GM18499 (cell line): ENCODE data around the gene EGFL7.

Source experiments
- ATAC-seq: cut with Tn5 transposase; IDR thresholded peaks from one replicate; pipeline ENCODE4 v1.9.1; 2021; ENCODE audit warnings: moderate number of reproducible peaks; ENCODE audit not compliant: insufficient read depth, unreplicated experiment

EGFL7 gene

GRCh38 chr9:136671646-136672430 lies 9.1 kb downstream of the EGFL7 start:
- ATAC-seq = no peak

DNA sequence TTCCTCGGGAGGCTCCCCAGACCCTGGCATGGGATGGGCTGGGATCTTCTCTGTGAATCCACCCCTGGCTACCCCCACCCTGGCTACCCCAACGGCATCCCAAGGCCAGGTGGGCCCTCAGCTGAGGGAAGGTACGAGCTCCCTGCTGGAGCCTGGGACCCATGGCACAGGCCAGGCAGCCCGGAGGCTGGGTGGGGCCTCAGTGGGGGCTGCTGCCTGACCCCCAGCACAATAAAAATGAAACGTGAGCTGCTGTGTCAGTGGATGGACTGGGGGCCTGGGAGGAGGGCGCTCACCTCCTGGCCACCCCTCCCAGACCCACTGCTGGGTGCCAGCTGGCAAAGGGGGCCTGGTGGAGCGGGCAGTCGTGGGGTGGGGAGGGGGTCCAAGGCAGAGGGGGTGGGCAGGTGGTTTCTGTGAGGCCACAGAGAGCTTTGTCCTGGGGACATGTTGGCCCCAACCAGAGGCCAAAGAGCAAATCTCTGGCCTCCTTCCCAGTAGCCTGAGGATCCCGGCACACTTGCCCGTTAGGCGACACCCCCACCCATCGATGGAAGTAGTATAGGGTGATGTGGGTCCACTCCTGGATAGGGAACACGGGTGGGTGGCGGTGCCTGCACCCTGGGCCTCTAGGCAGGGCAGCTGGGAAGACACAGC lies 9.8 kb downstream of the EGFL7 start:
- ATAC-seq = no peak

DNA sequence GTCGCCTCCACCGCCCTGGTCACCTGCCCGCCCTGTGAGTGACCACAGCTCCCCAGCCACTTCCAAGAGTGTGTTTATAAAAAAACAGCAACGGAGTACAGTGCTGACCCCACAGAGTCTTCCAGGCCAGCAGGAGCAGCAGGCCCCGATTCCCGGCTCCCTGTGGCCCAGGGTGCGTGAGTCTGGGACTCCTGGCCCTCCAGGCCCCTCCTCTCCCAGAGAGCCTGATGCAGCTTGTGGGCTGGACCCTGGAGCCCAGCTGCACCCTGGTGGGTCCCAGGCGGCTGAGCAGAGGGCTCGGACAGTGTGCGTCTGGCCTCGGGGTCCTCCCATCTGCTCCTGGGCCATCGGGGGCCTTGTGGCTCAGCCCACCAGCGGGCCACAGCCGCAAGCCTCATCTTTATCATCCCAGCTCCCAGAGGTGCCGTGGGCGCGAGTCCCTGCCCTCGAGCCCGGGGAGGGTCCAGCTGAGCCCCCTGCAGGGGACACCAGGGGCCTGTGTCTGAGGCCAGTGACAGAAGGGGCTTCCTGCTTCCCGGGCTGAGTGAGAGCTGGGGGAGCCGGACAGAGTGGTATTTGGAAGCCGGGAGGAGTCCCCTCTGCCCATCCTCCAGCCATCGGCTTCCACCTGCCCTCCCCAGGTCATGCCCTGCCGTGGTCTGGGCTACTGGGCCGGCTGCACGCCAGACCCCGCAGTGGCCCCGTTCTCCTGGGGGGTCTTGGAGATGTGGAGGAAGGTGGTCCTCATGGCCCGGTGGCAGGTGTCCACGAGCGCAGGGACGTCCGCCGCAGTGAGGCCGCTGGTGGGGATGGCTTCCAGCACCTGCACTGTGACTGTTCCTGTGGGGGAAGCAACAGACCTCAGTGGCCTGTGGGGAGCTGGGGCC lies 10.6 kb downstream of the EGFL7 start:
- ATAC-seq = no peak

- no peak for ATAC-seq
Measured at GRCh38 chr9:136673975-136674785, 11.5 kb downstream of the EGFL7 start.

- no peak for ATAC-seq
Measured at GRCh38 chr9:136674786-136675349, 12.2 kb downstream of the EGFL7 start.

DNA sequence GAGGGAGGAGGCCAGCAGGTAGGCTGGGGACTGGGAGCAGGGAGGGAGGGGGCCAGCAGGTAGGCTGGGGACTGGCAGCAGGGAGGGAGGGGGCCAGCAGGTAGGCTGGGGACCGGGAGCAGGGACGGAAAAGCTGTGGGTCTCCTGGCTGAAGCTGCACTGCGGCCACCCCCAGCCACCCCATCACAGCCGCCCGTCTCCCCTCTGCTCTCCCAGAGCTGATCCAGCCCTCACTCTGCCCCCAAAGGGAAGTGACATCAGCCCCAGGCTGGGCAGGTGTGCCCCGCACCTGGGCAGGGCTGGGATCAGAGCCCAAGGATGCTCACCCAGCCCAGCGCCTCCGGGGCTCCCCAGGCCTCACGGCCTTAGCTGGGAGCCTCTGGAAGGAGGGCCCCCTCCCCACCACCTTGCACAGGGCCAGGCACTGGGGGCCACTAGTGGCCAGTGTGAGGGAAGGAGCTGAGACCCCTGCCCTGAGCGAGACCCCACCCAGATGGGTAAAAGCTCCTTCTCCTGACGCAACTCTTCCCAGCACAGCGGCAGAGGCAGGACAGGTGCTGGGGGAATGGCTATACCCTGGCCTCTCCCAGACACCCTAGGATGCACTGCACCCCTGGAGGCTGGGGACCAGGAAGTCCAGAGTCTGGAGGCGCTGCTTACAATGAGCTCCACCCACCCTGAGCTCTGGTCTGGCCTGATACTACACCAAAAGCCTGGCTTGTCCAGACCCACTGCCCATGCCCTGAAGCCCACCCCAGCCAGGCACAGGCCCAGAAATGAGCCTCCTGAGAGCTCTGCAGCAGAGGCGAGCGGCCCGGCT lies 13.0 kb downstream of the EGFL7 start:
- no peak for ATAC-seq

- no peak for ATAC-seq
Measured at GRCh38 chr9:136676297-136676794, 13.6 kb downstream of the EGFL7 start.

GRCh38 chr9:136676920-136677686 lies 14.4 kb downstream of the EGFL7 start:
- ATAC-seq = no peak

DNA sequence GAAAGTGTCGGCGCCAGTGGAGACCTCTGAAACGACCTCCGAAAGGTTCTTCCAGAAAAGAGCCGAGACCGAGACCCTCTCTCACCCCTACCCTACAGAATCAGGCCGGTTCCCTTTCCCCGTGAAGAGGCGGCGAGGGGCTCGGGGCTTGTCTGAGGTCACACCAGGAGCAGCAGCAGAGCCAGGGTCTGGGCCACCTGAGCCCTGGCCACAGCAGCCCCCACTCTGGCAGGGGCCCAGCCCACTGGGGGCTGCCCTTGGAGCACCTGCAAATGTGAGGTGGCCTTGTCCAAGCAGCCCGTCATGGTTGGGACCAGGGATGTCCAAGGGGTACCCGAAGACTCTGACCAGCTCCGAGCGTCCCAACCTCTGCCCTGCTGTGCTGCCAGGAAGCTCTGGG lies 15.3 kb downstream of the EGFL7 start:
- ATAC-seq = no peak

DNA sequence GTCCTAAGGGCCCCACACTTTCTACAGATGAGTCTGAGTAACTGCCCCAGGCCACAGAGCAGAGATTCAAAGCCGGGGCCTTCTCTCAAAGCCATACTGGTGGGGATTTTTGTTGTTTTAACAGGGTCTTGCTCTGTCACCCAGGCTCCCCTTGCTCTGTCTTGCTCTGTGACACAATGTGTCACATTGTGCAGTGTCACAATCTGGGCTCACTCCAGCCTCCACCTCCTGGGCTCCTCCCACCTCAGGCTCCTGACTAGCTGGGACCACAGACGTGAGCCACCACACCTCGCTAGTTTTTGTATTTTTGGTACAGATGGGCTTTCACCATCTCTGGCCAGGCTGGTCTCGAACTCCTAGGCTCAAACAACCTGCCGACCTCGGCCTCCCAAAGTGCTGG lies 15.9 kb downstream of the EGFL7 start:
- no peak for ATAC-seq

DNA sequence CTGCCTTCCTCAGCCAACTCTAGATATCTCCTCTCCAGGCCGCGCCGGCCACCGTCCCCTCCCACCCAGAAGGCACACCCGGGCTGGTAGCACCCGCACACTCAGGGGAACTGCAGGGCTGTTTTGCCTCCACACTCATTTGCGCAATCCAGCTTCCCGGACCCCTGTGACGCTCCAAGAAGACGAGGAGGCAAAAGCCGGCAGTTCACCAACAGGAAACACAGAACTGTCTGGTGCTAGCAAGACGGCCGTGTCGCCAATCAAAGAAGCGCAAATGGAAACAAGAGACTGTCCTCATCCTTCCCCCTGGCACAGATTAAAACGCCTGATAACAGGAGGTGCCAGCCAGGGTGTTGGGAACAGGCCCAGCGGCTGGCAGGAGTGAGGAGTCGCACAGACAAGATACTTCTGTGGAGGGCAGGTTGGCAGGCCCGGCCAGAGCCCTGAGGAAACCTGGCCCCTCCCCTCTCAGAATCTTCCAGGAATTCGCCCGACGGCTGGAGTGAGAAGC lies 16.8 kb downstream of the EGFL7 start:
- no peak for ATAC-seq

GRCh38 chr9:136681029-136681428 lies 18.3 kb downstream of the EGFL7 start:
- ATAC-seq = no peak

- ATAC-seq = no peak
Measured at GRCh38 chr9:136681945-136682699, 19.4 kb downstream of the EGFL7 start.

- ATAC-seq = no peak
Measured at GRCh38 chr9:136682710-136683109, 20.0 kb downstream of the EGFL7 start.

GRCh38 chr9:136683173-136683745 lies 20.5 kb downstream of the EGFL7 start:
- no peak for ATAC-seq

- ATAC-seq = no peak
Measured at GRCh38 chr9:136683755-136684154, 21.0 kb downstream of the EGFL7 start.

- no peak for ATAC-seq
Measured at GRCh38 chr9:136684339-136684738, 21.6 kb downstream of the EGFL7 start.
